HG02678 (cell line): ENCODE results near the gene CDC42BPG.

ENCODE experiments used
- ATAC-seq: cut with Tn5 transposase; IDR thresholded peaks from one replicate; pipeline ENCODE4 v1.9.1; 2021; ENCODE audit warnings: mild to moderate bottlenecking, moderate library complexity; ENCODE audit not compliant: unreplicated experiment

CDC42BPG gene

GRCh38 chr11:64864473-64865285 is 20.2 kb upstream of the CDC42BPG start:
- ATAC-seq, result peak; percentile 25

GRCh38 chr11:64864135-64864472 is 19.7 kb upstream of the CDC42BPG start:
- ATAC-seq, result no peak

GRCh38 chr11:64863391-64864060 is 19.1 kb upstream of the CDC42BPG start:
- ATAC-seq, result no peak

GRCh38 chr11:64862987-64863390 is 18.5 kb upstream of the CDC42BPG start:
- no peak for ATAC-seq

GRCh38 chr11:64861227-64861975 is 16.9 kb upstream of the CDC42BPG start:
- no peak for ATAC-seq

- peak; percentile 83 for ATAC-seq
Observed at GRCh38 chr11:64859542-64860414, 15.3 kb upstream of the CDC42BPG start.

GRCh38 chr11:64858467-64859263 is 14.2 kb upstream of the CDC42BPG start:
- no peak for ATAC-seq

GRCh38 chr11:64857485-64857884 is 13.0 kb upstream of the CDC42BPG start:
- ATAC-seq, result no peak

GRCh38 chr11:64856382-64857227 is 12.2 kb upstream of the CDC42BPG start:
- ATAC-seq, result no peak

GRCh38 chr11:64855596-64856304 is 11.3 kb upstream of the CDC42BPG start:
- no peak for ATAC-seq

- no peak for ATAC-seq
Observed at GRCh38 chr11:64854534-64855502, 10.4 kb upstream of the CDC42BPG start.

GRCh38 chr11:64854157-64854533 is 9.7 kb upstream of the CDC42BPG start:
- ATAC-seq, result no peak

- no peak for ATAC-seq
Observed at GRCh38 chr11:64853709-64854108, 9.3 kb upstream of the CDC42BPG start.

GRCh38 chr11:64852804-64853509 is 8.5 kb upstream of the CDC42BPG start:
- ATAC-seq, result no peak

- no peak for ATAC-seq
Observed at GRCh38 chr11:64851831-64852351, 7.4 kb upstream of the CDC42BPG start.

- peak; percentile 74 for ATAC-seq
Observed at GRCh38 chr11:64850979-64851567, 6.6 kb upstream of the CDC42BPG start.
